GM23248 (cell line): ENCODE measurements around the gene AMFR. TPM values are rescaled to one million over a fixed set of nuclear protein-coding genes. Genes with fewer than 3 reads are reported as not detected.

ENCODE experiments used
- DNase-seq: peaks from one replicate; pipeline ENCODE4 v3.0.0-alpha.2; 2015
- H2AFZ ChIP-seq: fragments of 200-600 bp; sonication (generic); 2 replicates; pipeline ENCODE4 v1.6.1; 2016; ENCODE audit warnings: antibody characterized with exemption
- H3F3A ChIP-seq: fragments of 200-600 bp; sonication (generic); 2 replicates; pipeline ENCODE4 v1.6.1; 2016; ENCODE audit warnings: mild to moderate bottlenecking, antibody characterized with exemption, mixed run types; ENCODE audit not compliant: insufficient read depth
- H3K27ac ChIP-seq: fragments of 200-600 bp; sonication (generic); 2 replicates; pipeline ENCODE4 v1.5.1; 2016; ENCODE audit warnings: mild to moderate bottlenecking
- H3K27me3 ChIP-seq: fragments of 200-600 bp; sonication (generic); replicated peaks from 2 replicates; pipeline ENCODE4 v1.6.1; 2016; ENCODE audit warnings: mild to moderate bottlenecking; ENCODE audit not compliant: insufficient read depth
- H3K36me3 ChIP-seq: fragments of 200-600 bp; sonication (generic); 2 replicates; pipeline ENCODE4 v1.6.1; 2016; ENCODE audit warnings: low read depth, mild to moderate bottlenecking
- H3K4me1 ChIP-seq: fragments of 200-600 bp; sonication (generic); 2 replicates; pipeline ENCODE4 v1.6.1; 2016; ENCODE audit warnings: mild to moderate bottlenecking; ENCODE audit not compliant: insufficient read depth
- H3K4me2 ChIP-seq: fragments of 200-600 bp; sonication (generic); one replicate; pipeline ENCODE4 v1.6.1; 2016; ENCODE audit warnings: mild to moderate bottlenecking; ENCODE audit not compliant: unreplicated experiment
- H3K4me3 ChIP-seq: fragments of 200-600 bp; sonication (generic); 2 replicates; pipeline ENCODE4 v1.5.1; 2016; ENCODE audit warnings: mild to moderate bottlenecking
- H3K79me2 ChIP-seq: fragments of 200-600 bp; sonication (generic); 2 replicates; pipeline ENCODE4 v1.6.1; 2016; ENCODE audit warnings: mild to moderate bottlenecking; ENCODE audit not compliant: insufficient read depth
- H3K9ac ChIP-seq: fragments of 200-600 bp; sonication (generic); 2 replicates; pipeline ENCODE4 v1.6.1; 2016; ENCODE audit warnings: mild to moderate bottlenecking
- H3K9me2 ChIP-seq: fragments of 200-600 bp; sonication (generic); 2 replicates; pipeline ENCODE4 v1.6.1; 2016; ENCODE audit warnings: mixed run types, mild to moderate bottlenecking, moderate library complexity; ENCODE audit not compliant: insufficient read depth
- H3K9me3 ChIP-seq: fragments of 200-600 bp; sonication (generic); one replicate; pipeline ENCODE4 v1.6.1; 2017; ENCODE audit warnings: low read depth
- H4K20me1 ChIP-seq: fragments of 200-600 bp; sonication (generic); 2 replicates; pipeline ENCODE4 v1.6.0; 2016; ENCODE audit not compliant: insufficient read depth
- EZH2 ChIP-seq: fragments of 200-600 bp; sonication (generic); IDR thresholded peaks from 2 replicates; pipeline ENCODE4 v1.6.1; 2018; ENCODE audit warnings: antibody characterized with exemption, mild to moderate bottlenecking; ENCODE audit not compliant: insufficient read depth, poor library complexity, severe bottlenecking
- EZH2phosphoT487 ChIP-seq: fragments of 200-600 bp; sonication (generic); IDR thresholded peaks from 2 replicates; pipeline ENCODE4 v1.6.1; 2018; ENCODE audit warnings: antibody characterized with exemption, moderate library complexity, mild to moderate bottlenecking, low read depth; ENCODE audit not compliant: insufficient read depth
- WGBS, 2 experiments: methylation state at CpG; one replicate each; pipeline ENCODE4 v1.1.6; 2015 to 2017; ENCODE audit warnings: low lambda C conversion rate in 2 of 2, low coverage in 1 of 2; ENCODE audit errors: missing lambda C conversion rate in 2 of 2; 5-methylcytosine and 5-hydroxymethylcytosine counted together
- in situ Hi-C: fragments of 300-500 bp; cut with MboI; formaldehyde crosslinking; loops from 2 replicates; pipeline ENCODE4 v1.15.0; 2020
- polyA plus RNA-seq: library from polyadenylated mRNA; unstranded; fragments of >200 nt; fragmentation: Nextera tagmentation; extraction: Ambion mirVana; gene quantifications from 2 replicates; pipeline ENCODE4 v1.2.1, GENCODE V29; 2016
- total RNA-seq: library from RNA; depleted of rRNA; stranded (reverse); fragments of >200 nt; shearing (Covaris generic); gene quantifications from 2 replicates; pipeline ENCODE4 v1.2.3, GENCODE V29; 2014

AMFR gene
- total and polyA plus RNA-seq, 2 experiments from 2014 or later = 26.6 to 205 TPM

- in situ Hi-C loops = loop anchor here (25.0 kb wide), 1 partner anchor 873 kb away; the partner anchor contains the start of gene MMP2
- WGBS, 2 experiments = 96 to 97% methylated on average over 15 of the region's 15 CpGs
- Histone ChIP-seq H3K9me2 (no peaks in the 10 kb centered on the region), H3K9me3 (no peaks in the 10 kb centered on the region), H3K36me3 (0 out of 2 replicates have a peak, but pooled peaks cover 9% of the 10 kb centered on the region), H4K20me1 (no peaks in the 10 kb centered on the region), H3K4me1 (peaks cover 9% of the 10 kb centered on the region; the same call in 1 of the 2 replicates), H3K4me3 (no peak overlapping the region), H3K79me2 (no peaks in the 10 kb centered on the region), H2AFZ (no peak overlapping the region), H3K27me3 (no peaks in the 10 kb centered on the region), H3K27ac (no peak overlapping the region), H3K4me2 (no peak overlapping the region), H3K9ac (no peak overlapping the region), H3F3A (peaks cover 20% of the 10 kb centered on the region; the same call in 1 of the 2 replicates)
- no peak for DNase-seq
- TF ChIP-seq EZH2phosphoT487 = no peak
- TF ChIP-seq EZH2 = no peak
These were observed 65.0 kb downstream of the AMFR start for GRCh38 chr16:56360117-56361008.

- H3K9me2 ChIP-seq = no peaks in the 10 kb centered on the region
- no peak overlapping the region for H3K4me2 ChIP-seq
- H3K9me3 ChIP-seq = no peaks in the 10 kb centered on the region
- peaks cover 20% of the 10 kb centered on the region; the same call in 1 of the 2 replicates for H3F3A ChIP-seq
- peak overlapping the region; percentile 86; the same call in 1 of the 2 replicates for H2AFZ ChIP-seq
- 92% methylated on average over 13 of the region's 13 CpGs for WGBS, 2 experiments
- no peaks in the 10 kb centered on the region for H3K27me3 ChIP-seq
- peaks cover 9% of the 10 kb centered on the region; the same call in 1 of the 2 replicates for H3K4me1 ChIP-seq
- peak overlapping the region; percentile 88 for H3K9ac ChIP-seq
- peak overlapping the region; percentile 81 for H3K27ac ChIP-seq
- TF ChIP-seq EZH2phosphoT487 (no peak), EZH2 (no peak)
- no peaks in the 10 kb centered on the region for H3K36me3 ChIP-seq
- DNase-seq = no peak
- H3K79me2 ChIP-seq = no peaks in the 10 kb centered on the region
- no peaks in the 10 kb centered on the region for H4K20me1 ChIP-seq
- H3K4me3 ChIP-seq = no peak overlapping the region
- in situ Hi-C loops = loop anchor here (25.0 kb wide), 1 partner anchor 871 kb away; the partner anchor contains the start of gene MMP2
These were observed 67.5 kb downstream of the AMFR start for GRCh38 chr16:56357765-56358322.

GRCh38 chr16:56357241-56357764 lies 68.0 kb downstream of the AMFR start:
- H3F3A ChIP-seq = peaks cover 20% of the 10 kb centered on the region; the same call in 1 of the 2 replicates
- no peaks in the 10 kb centered on the region for H3K36me3 ChIP-seq
- no peaks in the 10 kb centered on the region for H3K9me2 ChIP-seq
- no peaks in the 10 kb centered on the region for H3K9me3 ChIP-seq
- H3K79me2 ChIP-seq = no peaks in the 10 kb centered on the region
- TF ChIP-seq EZH2 (no peak), EZH2phosphoT487 (no peak)
- 54 to 57% methylated on average over 11 to 13 of the region's 13 CpGs for WGBS, 2 experiments
- H3K9ac ChIP-seq = peak overlapping the region; percentile 88
- H3K27ac ChIP-seq = peak overlapping the region; percentile 81
- H2AFZ ChIP-seq = peak overlapping the region; percentile 86
- H3K4me2 ChIP-seq = peak overlapping the region; percentile 88
- peak; percentile 83 for DNase-seq
- in situ Hi-C loops = loop anchor here (25.0 kb wide), 1 partner anchor 870 kb away; the partner anchor contains the start of gene MMP2
- no peaks in the 10 kb centered on the region for H4K20me1 ChIP-seq
- H3K27me3 ChIP-seq = no peaks in the 10 kb centered on the region
- H3K4me1 ChIP-seq = peaks cover 9% of the 10 kb centered on the region; the same call in 1 of the 2 replicates
- H3K4me3 ChIP-seq = peak overlapping the region; percentile 78
